Tibial nerve (tissue), 3 donors: ENCODE results near the gene ZNF217.

Experiments used
- POLR2A ChIP-seq, 2 donors: fragments of 450-650 bp; IDR thresholded peaks; one replicate each; pipeline ENCODE4 v1.6.1; 2017; ENCODE audit warnings: antibody characterized with exemption in 2 of 2, mild to moderate bottlenecking in 2 of 2, moderate library complexity in 2 of 2
- TF ChIP-seq, protein P1 (sequence below), 5 experiments: fragments of 200-600 bp in 3 of 5; fragments of 450-650 bp in 2 of 5; sonication (generic) in 3 of 5; IDR thresholded peaks; one replicate each; pipeline ENCODE4 v1.5.1; 2016 to 2019; ENCODE audit warnings: antibody characterized with exemption in 5 of 5, mild to moderate bottlenecking in 3 of 5, moderate library complexity in 2 of 5

DNA sequence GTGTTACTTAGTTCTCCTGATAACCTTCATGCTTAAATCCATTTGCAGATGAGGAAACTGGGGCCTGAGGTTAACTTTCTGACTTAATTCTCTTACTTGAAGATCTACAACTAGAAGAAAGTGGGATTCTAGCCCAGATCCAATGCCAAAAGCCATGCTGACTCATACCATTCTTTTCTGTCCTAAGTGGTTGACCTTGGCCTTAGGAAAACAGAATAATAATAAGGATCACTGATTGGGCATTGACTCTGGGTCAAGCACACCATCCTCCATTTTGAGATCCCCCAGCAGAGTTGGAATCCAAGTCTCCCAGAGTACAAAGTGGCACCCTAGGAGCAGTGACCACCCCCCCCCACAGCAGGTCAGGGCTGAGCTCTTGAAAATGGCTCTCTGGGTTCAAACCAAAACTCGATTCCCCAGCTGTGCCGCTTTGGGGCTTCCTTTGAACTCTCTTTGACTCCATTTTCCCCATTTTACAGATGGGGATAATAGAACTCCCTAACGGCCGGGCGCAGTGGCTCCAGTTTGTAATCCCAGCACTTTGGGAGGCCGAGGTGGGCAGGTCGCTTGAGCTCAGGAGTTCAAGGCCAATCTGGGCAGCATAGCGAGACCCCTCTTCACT lies 12.8 kb upstream of the ZNF217 start:
- no peak for TF ChIP-seq POLR2A (IDR thresholded peaks at IDR 0.05)
- TF ChIP-seq, protein P1, sequence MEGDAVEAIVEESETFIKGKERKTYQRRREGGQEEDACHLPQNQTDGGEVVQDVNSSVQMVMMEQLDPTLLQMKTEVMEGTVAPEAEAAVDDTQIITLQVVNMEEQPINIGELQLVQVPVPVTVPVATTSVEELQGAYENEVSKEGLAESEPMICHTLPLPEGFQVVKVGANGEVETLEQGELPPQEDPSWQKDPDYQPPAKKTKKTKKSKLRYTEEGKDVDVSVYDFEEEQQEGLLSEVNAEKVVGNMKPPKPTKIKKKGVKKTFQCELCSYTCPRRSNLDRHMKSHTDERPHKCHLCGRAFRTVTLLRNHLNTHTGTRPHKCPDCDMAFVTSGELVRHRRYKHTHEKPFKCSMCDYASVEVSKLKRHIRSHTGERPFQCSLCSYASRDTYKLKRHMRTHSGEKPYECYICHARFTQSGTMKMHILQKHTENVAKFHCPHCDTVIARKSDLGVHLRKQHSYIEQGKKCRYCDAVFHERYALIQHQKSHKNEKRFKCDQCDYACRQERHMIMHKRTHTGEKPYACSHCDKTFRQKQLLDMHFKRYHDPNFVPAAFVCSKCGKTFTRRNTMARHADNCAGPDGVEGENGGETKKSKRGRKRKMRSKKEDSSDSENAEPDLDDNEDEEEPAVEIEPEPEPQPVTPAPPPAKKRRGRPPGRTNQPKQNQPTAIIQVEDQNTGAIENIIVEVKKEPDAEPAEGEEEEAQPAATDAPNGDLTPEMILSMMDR (IDR thresholded peaks at IDR 0.05), result no peak
